ENCODE results near the gene UST. TPM values are rescaled to one million over a fixed set of nuclear protein-coding genes. Genes with fewer than 3 reads are reported as not detected.
A peak's percentile ranks its signal among the peaks of the same experiment; 100 is the strongest.

The UST gene
- total and polyA plus RNA-seq, 2 of the 8 experiments (the other 6 are each of a cell fraction or from before 2014, with no cell fraction given): 13.5 to 34.5 TPM

- TF ChIP-seq USF2 (IDR thresholded peaks at IDR 0.05; ENCODE audit: low read length) (no peak), NANOG (IDR thresholded peaks at IDR 0.05; ENCODE audit: insufficient read depth, low read depth, low read length, poor library complexity, severe bottlenecking) (peak; percentile 76), SIN3A (conservative IDR thresholded peaks at IDR 0.05 in 1 of 2, IDR thresholded peaks at IDR 0.05 in 1 of 2; ENCODE audit: low read depth in 1 of 2, low read length in 2 of 2) (no peak), KDM5A (IDR thresholded peaks at IDR 0.05; ENCODE audit: low read length) (no peak), CBX8 (IDR thresholded peaks at IDR 0.05; ENCODE audit: borderline replicate concordance, low read depth, low read length) (no peak), MAFK (IDR thresholded peaks at IDR 0.05; ENCODE audit: low read depth, low read length) (no peak), HDAC2 (IDR thresholded peaks at IDR 0.05; ENCODE audit: borderline replicate concordance in 1 of 2, low read depth in 2 of 2, low read length in 2 of 2) (peak in 1 of 2 experiments; percentile 80; a peak in 1 of 4 replicates), SIRT6 (IDR thresholded peaks at IDR 0.05; ENCODE audit: low read length) (no peak), CBX5 (IDR thresholded peaks at IDR 0.05; ENCODE audit: low read depth, low read length) (no peak), ZNF274 (IDR thresholded peaks at IDR 0.05; ENCODE audit: borderline replicate concordance, extremely low read depth, low read length) (no peak), CTCF (IDR thresholded peaks at IDR 0.05; ENCODE audit: control extremely low read depth in 1 of 3, insufficient read depth in 1 of 3, low read depth in 1 of 3, low read length in 3 of 3) (no peak), YY1 (IDR thresholded peaks at IDR 0.05; ENCODE audit: low read depth, low read length) (0 out of 2 replicates have a peak, but pooled peaks have one; percentile 13), TCF12 (IDR thresholded peaks at IDR 0.05; ENCODE audit: low read depth, low read length) (no peak), SP2 (IDR thresholded peaks at IDR 0.05; ENCODE audit: low read length) (no peak), TAF7 (optimal IDR thresholded peaks at IDR 0.05; ENCODE audit: borderline replicate concordance, low read depth, low read length) (peak; percentile 39)
Observed at GRCh38 chr6:148818939-148819575, 72.2 kb downstream of the UST start (continued).

Data from H1 (cell line).